Sciatic nerve (tissue), 2 donors: ENCODE results near the gene PAH. TPM values are rescaled to one million over a fixed set of nuclear protein-coding genes. Genes with fewer than 3 reads are reported as not detected.
A peak's percentile ranks its signal among the peaks of the same experiment; 100 is the strongest.

ENCODE experiments used
- ATAC-seq: fragments of 200-7000 bp; cut with Tn5 transposase; one replicate; pipeline ENCODE4 v1.9.1; 2020; ENCODE audit warnings: mild to moderate bottlenecking, moderate library complexity
- DNase-seq: peaks from one replicate; pipeline ENCODE4 v3.0.0-alpha.2; 2020; ENCODE audit warnings: low spot score
- intact Hi-C: fragments of 100-400 bp; cut with DNase I; formaldehyde crosslinking; loops from one replicate; pipeline ENCODE4 v1.14.2; 2022
- total RNA-seq: library from RNA; stranded (reverse); fragmentation: NEBNext Ultra II Directional; extraction: Animal tissue kit (Norgen Biotek cat#: 25700); gene quantifications from one replicate; pipeline ENCODE4 v1.2.1, GENCODE V29; 2021
- donor health status: DM: no; HTN: no; CAD: no.
- donor health status: DM: no; HTN: no; CAD: no.

Gene PAH
- total RNA-seq, result not detected

GRCh38 chr12:102917026-102917787, at the start of gene PAH:
PAH (minus strand) TSS chr12:102917244; CDS start chr12:102917130, 114 bp downstream.
- DNase-seq (no peak), ATAC-seq (no peak)
- intact Hi-C loops, result no loop called here

GRCh38 chr12:102966200-102966863, 49.3 kb upstream of the PAH start:
- no peak for ATAC-seq
- DNase-seq, result no peak
- intact Hi-C loops, result no loop called here

- ATAC-seq, result peak; percentile 42
- intact Hi-C loops, result no loop called here
Observed at GRCh38 chr12:102965281-102966155, 48.5 kb upstream of the PAH start.

DNA sequence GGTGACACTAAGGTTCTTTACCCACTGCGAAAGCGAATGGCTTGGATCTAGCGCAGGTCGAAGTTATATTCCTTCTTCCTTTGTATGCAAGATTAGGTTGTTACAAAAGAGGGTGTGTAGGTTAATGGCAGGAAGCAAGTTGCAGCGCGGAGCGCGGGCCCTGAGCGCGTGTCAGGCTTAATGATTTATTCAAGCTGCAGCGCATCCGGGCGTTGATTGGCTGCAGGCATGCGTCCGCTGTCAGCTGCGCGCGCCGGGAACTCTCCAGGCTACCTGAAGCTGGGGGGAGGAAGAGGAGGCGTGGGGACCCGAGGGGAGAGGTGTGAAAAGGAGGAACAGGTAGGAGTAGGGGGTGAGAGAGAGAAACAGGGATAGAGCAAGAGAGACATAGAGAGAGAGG, 47.8 kb upstream of the PAH start:
- ATAC-seq (no peak), DNase-seq (no peak)
- intact Hi-C loops, result no loop called here

More at GRCh38 chr12:102965281-102966155, 48.5 kb upstream of the PAH start:
- no peak for DNase-seq

- no peak for ATAC-seq
- intact Hi-C loops, result no loop called here
- no peak for DNase-seq
Observed at GRCh38 chr12:102963796-102964195, 46.8 kb upstream of the PAH start.

DNA sequence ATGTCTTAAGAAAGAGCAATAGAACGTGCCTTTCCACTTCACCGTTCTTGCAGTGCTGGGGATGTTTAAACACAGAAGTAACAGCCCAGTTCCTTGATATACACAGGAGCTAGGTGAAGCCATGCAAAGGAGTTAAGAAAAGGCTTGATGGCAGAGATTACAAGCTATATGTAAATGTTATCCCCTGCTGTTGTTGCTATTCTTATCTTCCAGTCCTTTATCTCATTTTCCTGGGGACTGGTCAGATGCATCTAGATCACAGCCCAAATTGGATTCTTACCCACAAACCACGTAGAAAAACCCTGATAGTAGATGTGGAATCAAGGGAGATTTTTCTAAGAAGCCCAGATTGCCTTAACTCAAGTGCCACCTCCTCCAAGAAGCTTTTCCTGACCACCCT, 45.9 kb upstream of the PAH start:
- DNase-seq (no peak), ATAC-seq (no peak)
- intact Hi-C loops, result no loop called here

DNA sequence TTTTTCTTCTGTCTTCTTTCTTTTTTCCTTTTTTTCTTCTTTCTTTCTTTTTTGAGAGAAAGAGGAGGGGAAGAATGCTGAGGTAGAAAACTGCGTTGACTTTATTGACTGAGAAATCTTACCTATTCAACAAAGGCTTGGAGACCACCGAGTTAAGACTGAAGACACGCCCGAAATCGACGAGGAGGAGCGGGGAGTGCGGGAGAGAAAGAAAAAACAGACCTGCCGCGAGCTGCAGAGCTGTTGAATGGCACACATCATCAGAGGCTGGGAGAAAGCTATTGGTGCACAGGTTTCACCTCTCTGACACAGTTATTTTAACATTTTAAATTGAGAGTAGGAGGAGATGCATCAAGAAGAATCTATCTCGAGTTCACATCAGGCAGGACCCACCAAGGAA, 45.5 kb upstream of the PAH start:
- ATAC-seq (no peak), DNase-seq (no peak)
- intact Hi-C loops, result no loop called here

DNA sequence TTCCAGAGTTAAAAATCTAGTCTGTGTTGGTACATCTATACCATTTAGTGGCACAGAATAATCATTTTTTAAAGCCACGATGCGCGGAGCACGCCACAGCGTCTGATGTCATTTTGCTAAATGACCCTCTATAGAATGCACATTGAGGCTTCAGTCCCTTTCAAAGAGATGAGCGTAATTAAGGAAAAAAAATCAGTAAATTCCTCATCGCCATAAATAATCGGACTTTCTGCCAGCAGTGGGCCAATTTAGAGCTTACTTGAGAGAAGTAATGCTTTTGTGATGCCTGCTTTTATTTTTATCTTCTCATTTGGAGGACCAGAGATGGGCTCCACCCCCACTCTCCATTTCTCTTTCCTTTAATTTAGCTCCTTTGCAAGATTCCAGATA, 44.4 kb upstream of the PAH start:
- intact Hi-C loops, result no loop called here
- ATAC-seq (no peak), DNase-seq (no peak)

DNA sequence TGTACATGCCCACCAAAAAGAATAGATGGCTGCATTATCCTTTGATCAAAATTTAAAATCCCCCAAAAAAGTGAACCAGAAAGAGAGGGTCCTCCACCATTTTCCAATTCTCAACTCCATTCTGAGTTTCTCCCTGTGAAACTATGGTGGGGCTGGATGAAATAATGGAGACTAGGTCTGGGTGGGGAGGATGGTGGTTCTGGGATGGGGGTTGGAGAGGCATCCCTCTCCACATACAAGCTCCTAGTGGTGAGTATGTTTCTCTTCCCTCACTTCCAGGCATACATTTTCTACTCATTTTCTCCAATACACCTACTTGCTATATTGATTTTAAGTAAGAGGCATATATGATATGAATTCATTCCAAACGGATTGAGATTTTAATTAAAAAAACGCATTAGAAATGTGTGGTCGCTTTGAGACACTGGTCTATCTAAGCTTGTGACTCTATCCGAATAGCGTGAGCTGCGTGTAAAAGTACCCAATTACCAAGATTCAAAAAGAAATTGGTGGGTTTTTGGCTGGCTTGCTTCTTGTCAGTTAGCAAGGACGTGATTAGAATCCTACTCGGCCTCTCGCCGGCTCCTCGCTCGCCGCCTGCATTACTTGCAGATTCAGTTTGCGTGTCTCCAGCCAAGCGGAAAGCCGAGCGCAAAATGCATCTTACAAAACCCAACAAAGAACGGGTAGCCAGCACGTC, 43.9 kb upstream of the PAH start:
- intact Hi-C loops, result no loop called here
- ATAC-seq (no peak), DNase-seq (no peak)

DNA sequence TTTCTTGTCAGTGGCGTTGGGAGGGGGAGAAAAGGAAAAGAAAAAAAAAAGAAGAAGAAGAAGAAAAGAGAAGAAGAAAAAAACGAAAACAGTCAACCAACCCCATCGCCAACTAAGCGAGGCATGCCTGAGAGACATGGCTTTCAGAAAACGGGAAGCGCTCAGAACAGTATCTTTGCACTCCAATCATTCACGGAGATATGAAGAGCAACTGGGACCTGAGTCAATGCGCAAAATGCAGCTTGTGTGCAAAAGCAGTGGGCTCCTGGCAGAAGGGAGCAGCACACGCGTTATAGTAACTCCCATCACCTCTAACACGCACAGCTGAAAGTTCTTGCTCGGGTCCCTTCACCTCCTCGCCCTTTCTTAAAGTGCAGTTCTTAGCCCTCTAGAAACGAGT, 42.3 kb upstream of the PAH start:
- no peak for DNase-seq
- ATAC-seq, result no peak
- intact Hi-C loops, result loop anchor here (10.0 kb wide), 1 partner anchor 575 kb away; no protein-coding TSS in a partner anchor

DNA sequence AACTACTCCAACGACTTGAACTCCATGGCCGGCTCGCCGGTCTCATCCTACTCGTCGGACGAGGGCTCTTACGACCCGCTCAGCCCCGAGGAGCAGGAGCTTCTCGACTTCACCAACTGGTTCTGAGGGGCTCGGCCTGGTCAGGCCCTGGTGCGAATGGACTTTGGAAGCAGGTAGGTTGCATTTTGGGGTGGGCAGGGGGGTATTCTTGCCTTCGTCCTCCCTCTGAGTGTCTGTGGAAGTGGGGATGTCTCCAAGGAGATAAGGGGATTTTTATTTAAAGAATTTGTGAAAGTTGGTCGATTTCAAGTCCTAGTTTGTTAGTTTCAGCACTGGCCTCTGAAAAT, 41.8 kb upstream of the PAH start:
- intact Hi-C loops, result loop anchor here (10.0 kb wide), 1 partner anchor 576 kb away; no protein-coding TSS in a partner anchor
- ATAC-seq, result no peak
- no peak for DNase-seq

DNA sequence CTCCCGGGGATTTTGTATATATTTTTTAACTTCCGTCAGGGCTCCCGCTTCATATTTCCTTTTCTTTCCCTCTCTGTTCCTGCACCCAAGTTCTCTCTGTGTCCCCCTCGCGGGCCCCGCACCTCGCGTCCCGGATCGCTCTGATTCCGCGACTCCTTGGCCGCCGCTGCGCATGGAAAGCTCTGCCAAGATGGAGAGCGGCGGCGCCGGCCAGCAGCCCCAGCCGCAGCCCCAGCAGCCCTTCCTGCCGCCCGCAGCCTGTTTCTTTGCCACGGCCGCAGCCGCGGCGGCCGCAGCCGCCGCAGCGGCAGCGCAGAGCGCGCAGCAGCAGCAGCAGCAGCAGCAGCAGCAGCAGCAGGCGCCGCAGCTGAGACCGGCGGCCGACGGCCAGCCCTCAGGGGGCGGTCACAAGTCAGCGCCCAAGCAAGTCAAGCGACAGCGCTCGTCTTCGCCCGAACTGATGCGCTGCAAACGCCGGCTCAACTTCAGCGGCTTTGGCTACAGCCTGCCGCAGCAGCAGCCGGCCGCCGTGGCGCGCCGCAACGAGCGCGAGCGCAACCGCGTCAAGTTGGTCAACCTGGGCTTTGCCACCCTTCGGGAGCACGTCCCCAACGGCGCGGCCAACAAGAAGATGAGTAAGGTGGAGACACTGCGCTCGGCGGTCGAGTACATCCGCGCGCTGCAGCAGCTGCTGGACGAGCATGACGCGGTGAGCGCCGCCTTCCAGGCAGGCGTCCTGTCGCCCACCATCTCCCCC, 41.2 kb upstream of the PAH start:
- no peak for ATAC-seq
- DNase-seq, result no peak
- intact Hi-C loops, result loop anchor here (10.0 kb wide), 1 partner anchor 577 kb away; no protein-coding TSS in a partner anchor

- no peak for ATAC-seq
- intact Hi-C loops, result loop anchor here (10.0 kb wide), 1 partner anchor 577 kb away; no protein-coding TSS in a partner anchor
- DNase-seq, result no peak
Observed at GRCh38 chr12:102957339-102958050, 40.5 kb upstream of the PAH start, which contains the start of gene ASCL1. ASCL1 (plus strand) TSS chr12:102957674; CDS start chr12:102958245, 571 bp downstream.

DNA sequence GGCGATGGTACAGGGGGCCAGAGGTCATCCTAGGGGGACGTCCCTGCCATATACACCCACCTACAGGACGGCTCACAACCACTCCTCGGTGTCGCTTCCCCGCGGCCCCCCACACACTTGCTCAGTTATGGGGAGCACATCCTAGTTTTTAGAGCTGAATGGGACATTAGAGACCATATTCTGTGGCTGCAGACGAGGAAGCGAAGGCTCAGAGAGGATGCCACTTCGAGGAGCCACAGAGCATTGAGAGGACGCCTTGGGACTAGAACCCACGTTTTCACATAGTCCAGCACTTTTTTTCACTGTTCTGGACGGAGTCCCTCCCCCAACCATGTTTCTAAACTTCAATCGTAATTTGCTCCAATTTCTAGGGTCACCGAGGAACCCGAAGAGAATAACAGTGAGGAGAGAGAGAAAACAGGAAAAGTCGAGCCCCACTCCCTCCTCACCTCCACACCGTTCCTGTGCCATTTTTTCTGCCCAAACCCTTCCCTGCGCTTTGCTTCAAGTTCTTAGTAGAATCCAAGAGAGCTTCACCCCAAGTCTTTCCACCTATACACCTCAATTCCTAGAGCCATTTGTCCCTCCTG, 39.8 kb upstream of the PAH start:
- DNase-seq, result no peak

DNA sequence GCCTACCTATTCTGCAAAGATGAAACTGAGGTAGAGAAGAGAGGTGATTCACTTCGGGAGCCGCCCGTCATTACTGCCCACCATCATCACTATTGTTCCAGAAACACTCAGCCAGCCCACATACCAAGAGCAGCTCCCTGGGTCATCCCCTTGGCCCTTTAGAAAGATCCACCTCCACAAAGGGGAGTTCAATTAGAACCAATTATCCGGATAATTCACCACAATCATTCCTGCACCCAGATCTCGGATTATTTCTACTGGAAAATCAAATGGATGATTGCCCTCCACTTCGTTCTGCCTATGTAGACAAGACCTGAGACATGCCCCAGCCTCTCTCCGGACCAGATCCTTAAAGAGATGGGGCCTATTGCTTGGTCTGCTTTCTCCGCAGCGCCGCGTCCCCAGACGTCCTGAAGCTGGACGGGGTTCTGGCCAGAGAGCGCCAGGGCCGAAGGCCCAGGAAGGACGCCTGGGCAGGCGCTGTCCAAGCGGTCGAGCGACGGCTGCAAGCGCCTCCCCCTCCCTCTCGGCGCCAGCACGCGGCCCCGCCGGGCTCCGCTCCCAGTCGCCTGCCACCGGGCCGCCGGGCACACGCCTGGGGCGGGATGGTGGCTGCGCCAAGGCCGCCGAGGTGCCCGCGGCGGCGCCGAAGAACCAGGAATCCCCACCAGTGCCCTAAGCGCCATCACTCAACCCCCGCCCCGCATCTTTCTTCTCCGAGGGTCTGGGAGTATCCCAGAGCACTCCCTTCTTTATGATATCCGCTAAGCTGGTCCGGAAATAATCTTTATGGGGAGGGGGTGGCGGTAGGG, 39.1 kb upstream of the PAH start:
- intact Hi-C loops, result loop anchor here (10.0 kb wide), 1 partner anchor 579 kb away; no protein-coding TSS in a partner anchor
- DNase-seq, result no peak
- ATAC-seq, result no peak

More for the DNA sequence above, 39.8 kb upstream of the PAH start:
- ATAC-seq, result no peak
- intact Hi-C loops, result loop anchor here (10.0 kb wide), 1 partner anchor 578 kb away; no protein-coding TSS in a partner anchor

DNA sequence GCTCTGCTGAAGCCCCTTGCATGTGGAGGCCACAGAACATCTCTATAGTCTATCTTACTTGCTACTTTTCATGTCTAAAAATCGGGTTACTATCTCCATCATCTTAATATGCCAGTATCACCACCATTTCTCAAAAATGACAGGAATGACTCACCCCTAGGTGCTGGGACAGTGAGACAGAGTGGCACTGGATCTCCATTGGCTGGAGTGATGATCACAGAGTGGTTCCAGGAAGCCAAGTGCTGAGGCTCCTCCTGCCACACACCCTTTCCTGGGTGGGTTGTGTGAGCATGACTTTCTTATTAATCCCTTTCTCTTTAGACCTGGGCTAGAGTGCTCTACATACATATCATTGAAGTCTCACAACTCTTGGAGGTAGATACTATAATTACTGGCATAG, 37.1 kb upstream of the PAH start:
- intact Hi-C loops, result loop anchor here (10.0 kb wide), 1 partner anchor 581 kb away; no protein-coding TSS in a partner anchor
- no peak for DNase-seq
- no peak for ATAC-seq
